ENCODE results near the gene TSEN15. TPM values are rescaled to one million over a fixed set of nuclear protein-coding genes. Genes with fewer than 3 reads are reported as not detected.

The TSEN15 gene
- total RNA-seq, 4 donors from 2014 or later, result 18.3 to 29.0 (median 20.3) TPM

GRCh38 chr1:184053881-184054280 is 2.4 kb downstream of the TSEN15 start:
- no peak for TF ChIP-seq CTCF (IDR thresholded peaks at IDR 0.05; ENCODE audit: low read depth)

DNA sequence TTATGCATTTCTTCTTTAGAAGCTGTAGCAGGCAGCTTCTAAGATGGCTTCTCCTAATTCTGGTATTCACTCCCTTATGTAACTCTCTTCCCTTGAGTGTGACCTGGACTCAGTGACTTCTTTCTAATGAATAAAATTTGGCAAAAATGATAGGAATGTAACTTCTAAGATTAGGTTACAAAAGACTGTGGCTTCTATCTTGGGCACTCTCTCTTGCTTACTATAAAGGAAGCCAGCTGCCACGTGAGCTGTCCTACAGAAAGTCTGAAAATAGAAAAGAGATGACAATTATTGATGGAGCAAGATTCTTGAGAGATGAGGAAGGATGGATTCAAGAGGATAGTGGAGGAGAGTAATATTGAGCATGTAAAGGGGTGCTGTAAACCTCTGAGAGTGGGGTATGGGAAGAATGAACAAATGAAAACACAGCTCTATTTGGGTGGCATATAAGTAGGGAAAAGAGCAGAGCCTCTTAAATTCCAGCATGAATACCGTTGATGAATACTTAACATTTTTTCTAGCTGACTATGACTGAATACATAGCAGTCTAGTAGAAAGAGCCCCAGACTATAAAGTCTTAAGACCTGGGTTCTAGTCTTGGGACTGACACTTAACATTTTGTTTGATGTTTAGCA is 5.5 kb downstream of the TSEN15 start:
- no peak for TF ChIP-seq CTCF (IDR thresholded peaks at IDR 0.05; ENCODE audit: low read depth)

GRCh38 chr1:184059887-184060286 is 8.4 kb downstream of the TSEN15 start:
- TF ChIP-seq CTCF (IDR thresholded peaks at IDR 0.05; ENCODE audit: low read depth), result no peak

DNA sequence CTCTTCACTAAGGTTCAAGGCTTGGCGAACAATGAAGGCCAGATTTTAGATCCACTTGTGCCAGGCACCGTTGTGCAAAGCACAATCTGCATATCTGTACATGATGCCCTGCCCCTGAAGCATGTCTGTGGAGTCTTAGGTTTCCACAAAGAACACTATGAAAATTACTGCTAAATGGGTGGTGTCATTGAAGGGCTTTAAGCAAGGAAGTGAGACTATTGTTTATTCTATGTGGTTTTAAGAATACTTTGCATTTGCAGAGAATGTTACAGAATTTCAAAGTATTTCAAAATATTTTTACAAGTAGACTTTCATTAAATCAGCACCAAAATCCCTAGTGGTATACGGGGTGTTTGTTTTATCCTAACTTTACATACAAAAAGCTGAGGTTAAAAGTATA is 8.8 kb downstream of the TSEN15 start:
- no peak for TF ChIP-seq CTCF (IDR thresholded peaks at IDR 0.05; ENCODE audit: low read depth)

GRCh38 chr1:184061396-184062003 is 10.0 kb downstream of the TSEN15 start:
- TF ChIP-seq CTCF (IDR thresholded peaks at IDR 0.05; ENCODE audit: low read depth), result no peak

- no peak for TF ChIP-seq CTCF (IDR thresholded peaks at IDR 0.05; ENCODE audit: low read depth)
Observed at GRCh38 chr1:184062640-184063286, 11.2 kb downstream of the TSEN15 start.

- TF ChIP-seq CTCF (IDR thresholded peaks at IDR 0.05; ENCODE audit: low read depth), result no peak
Observed at GRCh38 chr1:184065559-184065958, 14.0 kb downstream of the TSEN15 start.

Measured in subcutaneous adipose tissue (tissue), 4 donors.